Neutrophil (primary cell): ENCODE measurements around the gene TXK.

Experiments used
- H3K27ac ChIP-seq: fragments of 200-600 bp; sonication (generic); 2 replicates; pipeline ENCODE4 v1.5.1; 2016; ENCODE audit warnings: mild to moderate bottlenecking, moderate library complexity
- H3K27me3 ChIP-seq: fragments of 200-600 bp; sonication (generic); 2 replicates; pipeline ENCODE4 v1.6.0; 2016; ENCODE audit warnings: mild to moderate bottlenecking
- H3K36me3 ChIP-seq: fragments of 200-600 bp; sonication (generic); 2 replicates; pipeline ENCODE4 v1.5.1; 2017
- H3K4me1 ChIP-seq, 2 experiments: fragments of 200-600 bp in 1 of 2; sonication (generic) in 1 of 2; 1 replicate in 1 of 2; 2 replicates in 1 of 2; pipeline versions ENCODE4 v1.5.1 to v1.6.1; 2013 to 2016; ENCODE audit warnings: low read depth in 1 of 2, low read length in 1 of 2, mild to moderate bottlenecking in 1 of 2, moderate library complexity in 1 of 2; ENCODE audit not compliant: control insufficient read depth in 1 of 2, insufficient read depth in 1 of 2
- H3K4me3 ChIP-seq, 2 experiments: fragments of 200-600 bp in 1 of 2; sonication (generic) in 1 of 2; 1 replicate in 1 of 2; 2 replicates in 1 of 2; pipeline ENCODE4 v1.5.1; 2013 to 2016; ENCODE audit warnings: low read depth in 1 of 2, low read length in 1 of 2, mild to moderate bottlenecking in 1 of 2, moderate library complexity in 1 of 2
- H3K9me3 ChIP-seq: fragments of 200-600 bp; sonication (generic); 2 replicates; pipeline ENCODE4 v1.5.1; 2016
- TF ChIP-seq, protein P1 (sequence below): fragments of 200-600 bp; sonication (generic); IDR thresholded peaks from 2 replicates; pipeline ENCODE4 v1.5.1; 2016; ENCODE audit warnings: antibody characterized with exemption

Gene TXK

DNA sequence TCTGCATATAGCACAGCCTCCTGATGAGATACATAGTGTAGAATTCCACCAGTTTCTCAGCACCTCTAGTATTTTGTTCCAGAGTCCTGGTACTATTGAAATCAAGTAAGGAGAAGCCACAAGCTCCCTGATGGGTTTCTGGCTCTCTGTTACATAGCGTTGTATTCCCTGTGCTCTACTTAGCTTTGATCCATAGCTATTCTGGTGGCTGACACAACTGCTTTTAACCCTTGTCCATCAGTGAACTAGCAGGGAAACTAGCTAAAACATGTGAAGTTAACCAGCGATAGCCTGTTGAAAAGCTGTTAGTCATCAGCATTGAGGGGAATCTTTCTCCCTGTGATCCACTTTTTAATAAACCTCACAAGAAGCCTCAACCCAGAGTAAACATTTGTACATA is 90.5 kb downstream of the TXK start:
- Histone ChIP-seq H3K27me3 (peaks cover 32% of the 10 kb centered on the region), H3K36me3 (no peaks in the 10 kb centered on the region), H3K4me3 (no peak overlapping the region), H3K27ac (no peak overlapping the region), H3K4me1 (peaks cover 12 to 17% of the 10 kb centered on the region in 2 experiments), H3K9me3 (no peaks in the 10 kb centered on the region)
- TF ChIP-seq, protein P1, sequence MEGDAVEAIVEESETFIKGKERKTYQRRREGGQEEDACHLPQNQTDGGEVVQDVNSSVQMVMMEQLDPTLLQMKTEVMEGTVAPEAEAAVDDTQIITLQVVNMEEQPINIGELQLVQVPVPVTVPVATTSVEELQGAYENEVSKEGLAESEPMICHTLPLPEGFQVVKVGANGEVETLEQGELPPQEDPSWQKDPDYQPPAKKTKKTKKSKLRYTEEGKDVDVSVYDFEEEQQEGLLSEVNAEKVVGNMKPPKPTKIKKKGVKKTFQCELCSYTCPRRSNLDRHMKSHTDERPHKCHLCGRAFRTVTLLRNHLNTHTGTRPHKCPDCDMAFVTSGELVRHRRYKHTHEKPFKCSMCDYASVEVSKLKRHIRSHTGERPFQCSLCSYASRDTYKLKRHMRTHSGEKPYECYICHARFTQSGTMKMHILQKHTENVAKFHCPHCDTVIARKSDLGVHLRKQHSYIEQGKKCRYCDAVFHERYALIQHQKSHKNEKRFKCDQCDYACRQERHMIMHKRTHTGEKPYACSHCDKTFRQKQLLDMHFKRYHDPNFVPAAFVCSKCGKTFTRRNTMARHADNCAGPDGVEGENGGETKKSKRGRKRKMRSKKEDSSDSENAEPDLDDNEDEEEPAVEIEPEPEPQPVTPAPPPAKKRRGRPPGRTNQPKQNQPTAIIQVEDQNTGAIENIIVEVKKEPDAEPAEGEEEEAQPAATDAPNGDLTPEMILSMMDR, result no peak

GRCh38 chr4:48042979-48043461 is 91.0 kb downstream of the TXK start:
- Histone ChIP-seq H3K36me3 (no peaks in the 10 kb centered on the region), H3K27me3 (peaks cover 32% of the 10 kb centered on the region), H3K9me3 (no peaks in the 10 kb centered on the region), H3K27ac (no peak overlapping the region), H3K4me1 (peaks cover 11 to 15% of the 10 kb centered on the region in 2 experiments), H3K4me3 (no peak overlapping the region)
- TF ChIP-seq, protein P1, result no peak

- peaks cover 29% of the 10 kb centered on the region for H3K27me3 ChIP-seq
- H3K36me3 ChIP-seq, result no peaks in the 10 kb centered on the region
- no peaks in the 10 kb centered on the region for H3K9me3 ChIP-seq
- peaks cover 0 to 4% of the 10 kb centered on the region in 2 experiments for H3K4me1 ChIP-seq
- no peak overlapping the region for H3K27ac ChIP-seq
- H3K4me3 ChIP-seq, result no peak overlapping the region
- TF ChIP-seq, protein P1, result no peak
Observed at GRCh38 chr4:48041535-48042137, 92.4 kb downstream of the TXK start.

DNA sequence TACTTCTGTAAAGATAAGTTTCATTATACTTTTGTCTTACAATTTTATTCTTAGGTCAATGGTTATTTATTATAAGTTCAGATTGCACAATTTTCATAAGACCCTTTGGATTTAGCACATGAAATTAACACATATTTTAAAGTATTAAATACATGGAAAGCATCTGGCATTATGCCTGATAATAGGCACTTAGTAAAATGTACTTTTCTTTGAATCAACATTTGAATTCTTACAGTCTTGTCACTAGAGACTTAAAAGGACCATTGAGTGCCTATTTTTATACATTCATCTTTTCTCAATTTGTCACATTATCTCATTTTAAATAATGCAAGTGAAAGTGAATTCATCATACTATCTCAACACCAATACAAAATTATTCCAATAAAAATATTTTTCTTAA is 94.5 kb downstream of the TXK start:
- TF ChIP-seq, protein P1, result no peak
- H3K4me1 ChIP-seq, result peaks cover 0 to 4% of the 10 kb centered on the region in 2 experiments
- H3K4me3 ChIP-seq, result no peak overlapping the region
- H3K27me3 ChIP-seq, result peaks cover 12% of the 10 kb centered on the region
- H3K36me3 ChIP-seq, result no peaks in the 10 kb centered on the region
- H3K9me3 ChIP-seq, result no peaks in the 10 kb centered on the region
- H3K27ac ChIP-seq, result no peak overlapping the region

- no peak overlapping the region for H3K4me3 ChIP-seq
- H3K27ac ChIP-seq, result no peak overlapping the region
- H3K4me1 ChIP-seq, result peaks cover 0 to 4% of the 10 kb centered on the region in 2 experiments
- peaks cover 4% of the 10 kb centered on the region for H3K27me3 ChIP-seq
- no peaks in the 10 kb centered on the region for H3K36me3 ChIP-seq
- no peaks in the 10 kb centered on the region for H3K9me3 ChIP-seq
- TF ChIP-seq, protein P1, result no peak
Observed at GRCh38 chr4:48038666-48039065, 95.4 kb downstream of the TXK start.
